Endothelial cell of umbilical vein (primary cell): ENCODE measurements around the gene ATP5MK. TPM values are rescaled to one million over a fixed set of nuclear protein-coding genes. Genes with fewer than 3 reads are reported as not detected.

Source experiments
- BruUV-seq: library from RNA; stranded (reverse); fragments of 400-500 nt; replicated peaks from 2 replicates; lab custom pipeline; 2021; lab: Mats Ljungman, UMichigan
- CTCF ChIA-PET: fragments of 300-600, 350-600 bp; sonication (Branson Sonifier 250); formaldehyde crosslinking; loops from one replicate; lab custom pipeline; 2021; ENCODE audit warnings: antibody characterized with exemption, inconsistent platforms; lab: Charles Lee
- POLR2A ChIA-PET: fragments of 300-600, 350-600 bp; sonication (Branson Sonifier 250); formaldehyde crosslinking; loops from one replicate; lab custom pipeline; 2021; ENCODE audit warnings: antibody characterized with exemption, inconsistent platforms; lab: Charles Lee
- DNase-seq: peaks from one replicate; pipeline ENCODE4 v3.0.0-alpha.2; 2011; ENCODE audit warnings: low read depth, low spot score
- FAIRE-seq: peaks from 2 replicates; lab custom pipeline; 2011; peaks lifted over from hg19 to GRCh38; lab: Jason Lieb, UNC
- H2AFZ ChIP-seq: 2 replicates; pipeline ENCODE4 v1.6.0; 2012; ENCODE audit warnings: low read depth, low read length, control low read depth, inconsistent platforms
- H3K27ac ChIP-seq: 2 replicates; pipeline ENCODE4 v1.5.1; 2011; ENCODE audit warnings: low read depth, mild to moderate bottlenecking, control low read depth, low read length, moderate library complexity; ENCODE audit not compliant: insufficient read depth
- H3K27me3 ChIP-seq, 2 experiments: 2 replicates each; pipeline versions ENCODE4 v1.6.0 to v1.6.1; 2011; ENCODE audit warnings: low read length in 2 of 2, mixed read lengths in 1 of 2; ENCODE audit not compliant: control insufficient read depth in 2 of 2, insufficient read depth in 2 of 2
- H3K36me3 ChIP-seq, 2 experiments: 2 replicates in 1 of 2; 3 replicates in 1 of 2; pipeline ENCODE4 v1.5.1; 2011; ENCODE audit warnings: low read length in 2 of 2, mild to moderate bottlenecking in 1 of 2, moderate library complexity in 1 of 2; ENCODE audit not compliant: control insufficient read depth in 2 of 2, insufficient read depth in 2 of 2; ENCODE audit errors: extremely low read depth in 1 of 2
- H3K4me1 ChIP-seq: 3 replicates; pipeline ENCODE4 v1.5.1; 2011; ENCODE audit warnings: mild to moderate bottlenecking, low read length; ENCODE audit not compliant: control insufficient read depth, insufficient read depth; ENCODE audit errors: extremely low read depth
- H3K4me2 ChIP-seq: 2 replicates; pipeline ENCODE4 v1.6.1; 2011; ENCODE audit warnings: low read length, control low read depth, mixed read lengths; ENCODE audit not compliant: insufficient read depth
- H3K4me3 ChIP-seq, 3 experiments: fragments of 200-600 bp in 1 of 3; sonication (generic), shearing (Covaris generic) in 1 of 3; replicated peaks in 1 of 3; 2 replicates each; pipeline ENCODE4 v1.5.1; 2011 to 2016; ENCODE audit warnings: control low read depth in 3 of 3, low read length in 3 of 3, mild to moderate bottlenecking in 2 of 3, inconsistent platforms in 1 of 3, low read depth in 1 of 3, moderate library complexity in 1 of 3; ENCODE audit not compliant: insufficient read depth in 1 of 3
- H3K79me2 ChIP-seq: 2 replicates; pipeline ENCODE4 v1.6.0; 2012; ENCODE audit warnings: low read length, inconsistent platforms; ENCODE audit not compliant: control insufficient read depth, insufficient read depth
- H3K9ac ChIP-seq: replicated peaks from 2 replicates; pipeline ENCODE3; 2011; ENCODE audit warnings: low read length, control low read depth; ENCODE audit not compliant: insufficient read depth; ENCODE audit errors: extremely low read depth
- H3K9me1 ChIP-seq: replicated peaks from 3 replicates; pipeline ENCODE4 v1.6.0; 2011; ENCODE audit warnings: mild to moderate bottlenecking, low read length; ENCODE audit not compliant: control insufficient read depth, insufficient read depth; ENCODE audit errors: extremely low read depth
- H3K9me3 ChIP-seq: replicated peaks from 2 replicates; pipeline ENCODE4 v1.5.1; 2012; ENCODE audit warnings: low read length, inconsistent platforms; ENCODE audit not compliant: control insufficient read depth, insufficient read depth
- H4K20me1 ChIP-seq: replicated peaks from 2 replicates; pipeline ENCODE3; 2011; ENCODE audit warnings: mild to moderate bottlenecking, low read length; ENCODE audit not compliant: control insufficient read depth, insufficient read depth; ENCODE audit errors: extremely low read depth
- EZH2 ChIP-seq: IDR thresholded peaks from 2 replicates; pipeline ENCODE4 v1.6.1; 2012; ENCODE audit warnings: borderline replicate concordance, low read depth, mild to moderate bottlenecking, moderate library complexity, low read length, inconsistent platforms; ENCODE audit not compliant: severe bottlenecking
- FOS ChIP-seq: IDR thresholded peaks from 2 replicates; pipeline ENCODE4 v1.6.1; 2011; ENCODE audit warnings: mild to moderate bottlenecking, low read length, moderate library complexity, borderline replicate concordance; ENCODE audit not compliant: insufficient read depth
- GATA2 ChIP-seq: IDR thresholded peaks from 2 replicates; pipeline ENCODE4 v1.7.0; 2011; ENCODE audit warnings: low read depth, mild to moderate bottlenecking, moderate library complexity, mixed read lengths, low read length; ENCODE audit not compliant: insufficient read length, insufficient read depth
- JUN ChIP-seq: IDR thresholded peaks from 2 replicates; pipeline ENCODE4 v1.6.1; 2011; ENCODE audit warnings: borderline replicate concordance, low read depth; ENCODE audit not compliant: insufficient read length, insufficient read depth
- MAX ChIP-seq: IDR thresholded peaks from 2 replicates; pipeline ENCODE4 v1.6.1; 2011; ENCODE audit not compliant: insufficient read depth, insufficient read length
- MYC ChIP-seq: IDR thresholded peaks from one replicate; pipeline ENCODE4 v1.6.1; 2011; ENCODE audit warnings: mild to moderate bottlenecking, low read depth, low read length
- POLR2A ChIP-seq: IDR thresholded peaks from 2 replicates; pipeline ENCODE4 v1.6.1; 2012; ENCODE audit warnings: low read depth, mild to moderate bottlenecking, control low read depth, low read length
- POLR2AphosphoS5 ChIP-seq: IDR thresholded peaks from 2 replicates; pipeline ENCODE4 v1.6.1; 2012; ENCODE audit warnings: low read depth, mild to moderate bottlenecking, control low read depth, low read length, moderate library complexity; ENCODE audit not compliant: insufficient read depth
- dilution Hi-C: fragments of 300-500 bp; cut with MboI; formaldehyde crosslinking; loops from one replicate; pipeline ENCODE4 v1.15.0; 2019; ENCODE audit warnings: low sequenced_read_pairs; ENCODE audit not compliant: extremely low pct_ligation_motif_present
- intact Hi-C: fragments of 100-400 bp; cut with micrococcal nuclease; formaldehyde crosslinking; loops from one replicate; pipeline ENCODE4 v1.10.0; 2022
- polyA plus RNA-seq, 4 experiments: library from polyadenylated mRNA; depleted of rRNA in 3 of 4; stranded (reverse) in 3 of 4; unstranded in 1 of 4; fragments of >200 nt; gene quantifications; 2 replicates each; pipeline versions ENCODE4 v1.2.1 to v1.2.3, GENCODE V29; 2011 to 2012; ENCODE audit warnings: missing spikeins in 1 of 4
- total RNA-seq: library from RNA; stranded (reverse); gene quantifications from 2 replicates; pipeline ENCODE4 v1.2.3, GENCODE V29; 2021
- TF ChIP-seq, protein P1 (sequence below), 2 donors: IDR thresholded peaks; 1 replicate in 1 of 2; 2 replicates in 1 of 2; pipeline ENCODE4 v1.5.1; 2011; ENCODE audit warnings: low read length in 2 of 2, mild to moderate bottlenecking in 2 of 2, moderate library complexity in 2 of 2, control low read depth in 1 of 2, inconsistent platforms in 1 of 2, low read depth in 1 of 2; ENCODE audit not compliant: insufficient read depth in 1 of 2; ENCODE audit errors: extremely low read depth in 1 of 2

Gene ATP5MK
- total and polyA plus RNA-seq, 2 donors (not counting 3 experiments of a cell fraction or from before 2014, with no cell fraction given): 295 to 407 TPM

DNA sequence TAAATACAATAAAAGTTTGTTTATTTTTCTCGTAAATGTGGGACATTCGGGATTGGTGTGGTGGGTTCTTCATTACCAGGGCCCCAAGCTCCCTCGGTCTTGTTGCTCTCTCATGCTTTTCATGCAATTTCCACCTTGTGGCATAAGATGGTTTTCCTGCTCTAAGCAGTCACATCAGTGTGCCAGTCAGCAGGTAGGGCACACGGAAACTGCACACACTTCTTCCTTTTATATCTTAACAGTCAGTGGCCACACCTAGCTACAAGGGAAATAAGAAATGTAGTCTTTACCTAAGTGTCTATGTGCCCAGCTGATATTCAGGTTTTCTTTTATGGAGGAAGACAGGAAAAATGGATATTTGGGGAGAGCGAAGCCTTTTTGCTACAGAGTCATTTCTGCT lies 22.0 kb downstream of the ATP5MK start:
- DNase-seq: no peak
- H3K4me2 ChIP-seq: no peak overlapping the region
- no peak overlapping the region for H2AFZ ChIP-seq
- no peak for FAIRE-seq
- no peak overlapping the region for H3K27ac ChIP-seq
- H3K27me3 ChIP-seq: no peaks in the 10 kb centered on the region
- no peaks in the 10 kb centered on the region for H4K20me1 ChIP-seq
- no peak overlapping the region for H3K9ac ChIP-seq
- TF ChIP-seq FOS (no peak), GATA2 (no peak), EZH2 (no peak), MAX (no peak), MYC (no peak), JUN (no peak), POLR2A (no peak), POLR2AphosphoS5 (no peak)
- TF ChIP-seq, protein P1, sequence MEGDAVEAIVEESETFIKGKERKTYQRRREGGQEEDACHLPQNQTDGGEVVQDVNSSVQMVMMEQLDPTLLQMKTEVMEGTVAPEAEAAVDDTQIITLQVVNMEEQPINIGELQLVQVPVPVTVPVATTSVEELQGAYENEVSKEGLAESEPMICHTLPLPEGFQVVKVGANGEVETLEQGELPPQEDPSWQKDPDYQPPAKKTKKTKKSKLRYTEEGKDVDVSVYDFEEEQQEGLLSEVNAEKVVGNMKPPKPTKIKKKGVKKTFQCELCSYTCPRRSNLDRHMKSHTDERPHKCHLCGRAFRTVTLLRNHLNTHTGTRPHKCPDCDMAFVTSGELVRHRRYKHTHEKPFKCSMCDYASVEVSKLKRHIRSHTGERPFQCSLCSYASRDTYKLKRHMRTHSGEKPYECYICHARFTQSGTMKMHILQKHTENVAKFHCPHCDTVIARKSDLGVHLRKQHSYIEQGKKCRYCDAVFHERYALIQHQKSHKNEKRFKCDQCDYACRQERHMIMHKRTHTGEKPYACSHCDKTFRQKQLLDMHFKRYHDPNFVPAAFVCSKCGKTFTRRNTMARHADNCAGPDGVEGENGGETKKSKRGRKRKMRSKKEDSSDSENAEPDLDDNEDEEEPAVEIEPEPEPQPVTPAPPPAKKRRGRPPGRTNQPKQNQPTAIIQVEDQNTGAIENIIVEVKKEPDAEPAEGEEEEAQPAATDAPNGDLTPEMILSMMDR (IDR thresholded peaks at IDR 0.05; ENCODE audit: extremely low read depth in 1 of 2, insufficient read depth in 1 of 2, low read depth in 1 of 2, low read length in 2 of 2): no peak
- no TSS peak for BruUV-seq
- no peak overlapping the region for H3K4me3 ChIP-seq
- ChIA-PET POLR2A (no interaction called here), CTCF (no interaction called here)
- intact Hi-C loops (no loop called here), dilution Hi-C loops (no loop called here)
- H3K9me1 ChIP-seq: no peaks in the 10 kb centered on the region
- H3K4me1 ChIP-seq: no peaks in the 10 kb centered on the region
- no peaks in the 10 kb centered on the region for H3K9me3 ChIP-seq
- peaks cover 4% of the 10 kb centered on the region in 2 experiments for H3K36me3 ChIP-seq
- H3K79me2 ChIP-seq: peaks cover 3% of the 10 kb centered on the region
